SU-DHL-6 (cell line): ENCODE measurements around the gene ZNF101.

Source experiments
- CTCF ChIP-seq: fragments of 200-600 bp; sonication (generic); IDR thresholded peaks from one replicate; pipeline ENCODE4 v1.5.1; 2017; ENCODE audit warnings: antibody characterized with exemption, mild to moderate bottlenecking, low read length, moderate library complexity; ENCODE audit not compliant: insufficient read depth, poor library complexity, severe bottlenecking
- EZH2phosphoT487 ChIP-seq: fragments of 200-600 bp; sonication (generic), shearing (Covaris generic); conservative IDR thresholded peaks from 2 replicates; pipeline ENCODE4 v1.6.1; 2018; ENCODE audit warnings: mild to moderate bottlenecking, antibody characterized with exemption, low read length, moderate library complexity, mixed read lengths

- TF ChIP-seq CTCF: no peak
- TF ChIP-seq EZH2phosphoT487: no peak
Observed at GRCh38 chr19:19661141-19661674, 7.4 kb upstream of the ZNF101 start.
